AG04450 (cell line): ENCODE data around the gene YWHAB. TPM values are rescaled to one million over a fixed set of nuclear protein-coding genes. Genes with fewer than 3 reads are reported as not detected.

Experiments used
- CTCF ChIA-PET: fragments of 300-600, 350-600 bp; formaldehyde crosslinking; extraction: SDS; loops from one replicate; lab custom pipeline; 2022; ENCODE audit warnings: antibody characterized with exemption, inconsistent platforms; lab: Charles Lee
- POLR2A ChIA-PET: fragments of 350-600 bp; formaldehyde crosslinking; extraction: SDS; loops from one replicate; lab custom pipeline; 2021; ENCODE audit warnings: antibody characterized with exemption, inconsistent platforms; lab: Yijun Ruan, JAX
- DNase-seq: peaks from one replicate; pipeline ENCODE4 v3.0.0-alpha.2; 2011; ENCODE audit warnings: low read depth, low spot score
- H3K27ac ChIP-seq: one replicate; pipeline ENCODE4 v1.5.1; 2012; ENCODE audit warnings: low read depth, low read length, control low read depth
- H3K27me3 ChIP-seq: one replicate; pipeline ENCODE4 v1.6.0; 2012; ENCODE audit warnings: low read length; ENCODE audit not compliant: control insufficient read depth, insufficient read depth
- H3K4me3 ChIP-seq: 2 replicates; pipeline ENCODE4 v1.5.1; 2011; ENCODE audit warnings: mild to moderate bottlenecking, low read depth, low read length, control low read depth
- H3K9me3 ChIP-seq: 2 replicates; pipeline ENCODE4 v1.5.1; 2012; ENCODE audit warnings: low read length; ENCODE audit not compliant: control insufficient read depth, insufficient read depth
- polyA plus RNA-seq: library from polyadenylated mRNA; depleted of rRNA; stranded (reverse); fragments of >200 nt; gene quantifications from 2 replicates; pipeline ENCODE4 v1.2.3, GENCODE V29; 2011
- TF ChIP-seq, protein P1 (sequence below): IDR thresholded peaks from 2 replicates; pipeline ENCODE4 v1.5.1; 2011; ENCODE audit warnings: low read depth, low read length, control low read depth, inconsistent platforms

YWHAB gene
- polyA plus RNA-seq, 1 experiment: 178 TPM

DNA sequence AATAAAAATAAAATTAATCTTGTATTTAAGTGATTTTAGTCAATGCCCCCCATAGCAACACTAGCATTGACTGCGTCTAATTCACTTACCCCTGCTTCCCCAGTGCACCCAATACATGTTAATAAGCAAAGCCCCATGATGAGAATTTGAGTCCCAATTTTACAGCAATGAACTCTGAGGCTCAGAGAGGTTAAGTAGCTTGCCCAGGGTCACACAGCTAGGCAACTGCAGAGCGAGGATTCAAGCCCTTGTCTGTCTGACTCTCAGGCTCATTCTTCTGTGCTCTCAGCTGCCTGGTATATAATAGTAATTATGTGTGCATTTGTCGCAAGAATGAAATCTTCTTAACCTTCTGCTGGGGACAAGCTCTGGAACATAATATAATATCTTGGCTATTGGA is 32.8 kb downstream of the YWHAB start:
- ChIA-PET CTCF (no interaction called here), POLR2A (no interaction called here)
- Histone ChIP-seq H3K4me3 (no peak overlapping the region), H3K27ac (no peak overlapping the region), H3K9me3 (no peaks in the 10 kb centered on the region), H3K27me3 (no peaks in the 10 kb centered on the region)
- TF ChIP-seq, protein P1, sequence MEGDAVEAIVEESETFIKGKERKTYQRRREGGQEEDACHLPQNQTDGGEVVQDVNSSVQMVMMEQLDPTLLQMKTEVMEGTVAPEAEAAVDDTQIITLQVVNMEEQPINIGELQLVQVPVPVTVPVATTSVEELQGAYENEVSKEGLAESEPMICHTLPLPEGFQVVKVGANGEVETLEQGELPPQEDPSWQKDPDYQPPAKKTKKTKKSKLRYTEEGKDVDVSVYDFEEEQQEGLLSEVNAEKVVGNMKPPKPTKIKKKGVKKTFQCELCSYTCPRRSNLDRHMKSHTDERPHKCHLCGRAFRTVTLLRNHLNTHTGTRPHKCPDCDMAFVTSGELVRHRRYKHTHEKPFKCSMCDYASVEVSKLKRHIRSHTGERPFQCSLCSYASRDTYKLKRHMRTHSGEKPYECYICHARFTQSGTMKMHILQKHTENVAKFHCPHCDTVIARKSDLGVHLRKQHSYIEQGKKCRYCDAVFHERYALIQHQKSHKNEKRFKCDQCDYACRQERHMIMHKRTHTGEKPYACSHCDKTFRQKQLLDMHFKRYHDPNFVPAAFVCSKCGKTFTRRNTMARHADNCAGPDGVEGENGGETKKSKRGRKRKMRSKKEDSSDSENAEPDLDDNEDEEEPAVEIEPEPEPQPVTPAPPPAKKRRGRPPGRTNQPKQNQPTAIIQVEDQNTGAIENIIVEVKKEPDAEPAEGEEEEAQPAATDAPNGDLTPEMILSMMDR: no peak
- no peak for DNase-seq

DNA sequence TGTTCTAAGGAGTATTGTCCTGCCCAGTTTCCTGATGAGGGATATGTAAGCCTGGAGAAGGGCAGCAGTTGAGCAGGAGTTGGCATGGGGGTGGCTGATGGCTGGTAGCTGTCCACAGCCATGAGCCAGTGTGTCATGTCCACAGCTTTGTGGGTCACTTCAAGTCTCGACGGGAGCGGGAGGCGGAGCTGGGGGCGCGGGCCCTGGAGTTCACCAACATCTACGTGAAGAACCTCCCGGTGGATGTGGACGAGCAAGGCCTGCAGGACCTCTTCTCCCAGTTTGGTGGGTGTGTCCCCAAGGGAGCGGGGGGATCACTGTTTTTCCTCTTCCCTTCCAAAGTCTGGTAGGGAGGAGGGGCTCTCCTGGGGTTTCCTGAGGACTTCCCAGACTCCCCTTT is 33.3 kb downstream of the YWHAB start:
- H3K9me3 ChIP-seq: no peaks in the 10 kb centered on the region
- DNase-seq: no peak
- POLR2A ChIA-PET: interaction anchor here (0.6 kb wide), 1 partner anchor 47 kb away, joined by 3 read pairs; no protein-coding TSS in a partner anchor
- CTCF ChIA-PET: no interaction called here
- TF ChIP-seq, protein P1: no peak
- no peak overlapping the region for H3K27ac ChIP-seq
- no peak overlapping the region for H3K4me3 ChIP-seq
- H3K27me3 ChIP-seq: no peaks in the 10 kb centered on the region

DNA sequence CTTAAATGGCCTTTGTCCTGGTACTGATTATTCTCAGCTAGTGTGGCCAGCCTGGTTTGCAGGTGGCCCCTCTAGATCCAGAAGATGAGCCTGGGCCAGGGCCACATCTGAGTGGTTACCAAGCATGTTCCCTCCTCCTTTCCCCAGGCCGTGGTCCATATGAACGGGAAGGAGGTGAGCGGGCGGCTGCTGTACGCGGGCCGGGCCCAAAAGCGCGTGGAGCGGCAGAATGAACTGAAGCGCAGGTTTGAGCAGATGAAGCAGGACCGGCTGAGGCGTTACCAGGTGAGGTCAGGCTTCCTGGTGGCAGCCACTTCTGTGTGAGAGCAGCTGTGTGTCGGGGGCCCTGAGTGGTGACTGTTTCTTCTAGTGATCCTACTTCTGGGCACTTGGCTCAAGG is 35.9 kb downstream of the YWHAB start:
- ChIA-PET CTCF (no interaction called here), POLR2A (no interaction called here)
- Histone ChIP-seq H3K9me3 (no peaks in the 10 kb centered on the region), H3K4me3 (no peak overlapping the region), H3K27me3 (no peaks in the 10 kb centered on the region), H3K27ac (no peak overlapping the region)
- DNase-seq: no peak
- TF ChIP-seq, protein P1: no peak

DNA sequence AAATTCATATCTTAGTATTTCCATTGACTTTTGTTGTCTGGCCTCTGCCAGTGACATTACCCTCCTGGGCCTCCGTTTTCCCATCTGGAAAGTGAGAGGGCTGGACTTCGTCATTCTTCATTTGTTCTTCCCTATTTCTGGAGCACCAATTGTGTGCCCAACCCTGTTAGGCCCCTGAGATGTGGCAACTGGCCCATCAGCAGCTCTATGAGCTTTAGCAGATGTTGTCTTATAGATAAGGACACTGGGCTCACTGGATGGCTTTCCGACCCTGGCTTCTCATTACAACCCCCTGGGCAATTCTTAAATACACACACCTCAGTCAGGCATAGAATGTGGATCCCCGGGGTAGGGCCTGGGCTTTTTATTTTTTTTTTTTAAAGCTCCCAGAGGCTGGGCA is 39.0 kb downstream of the YWHAB start:
- ChIA-PET POLR2A (no interaction called here), CTCF (no interaction called here)
- no peak for DNase-seq

DNA sequence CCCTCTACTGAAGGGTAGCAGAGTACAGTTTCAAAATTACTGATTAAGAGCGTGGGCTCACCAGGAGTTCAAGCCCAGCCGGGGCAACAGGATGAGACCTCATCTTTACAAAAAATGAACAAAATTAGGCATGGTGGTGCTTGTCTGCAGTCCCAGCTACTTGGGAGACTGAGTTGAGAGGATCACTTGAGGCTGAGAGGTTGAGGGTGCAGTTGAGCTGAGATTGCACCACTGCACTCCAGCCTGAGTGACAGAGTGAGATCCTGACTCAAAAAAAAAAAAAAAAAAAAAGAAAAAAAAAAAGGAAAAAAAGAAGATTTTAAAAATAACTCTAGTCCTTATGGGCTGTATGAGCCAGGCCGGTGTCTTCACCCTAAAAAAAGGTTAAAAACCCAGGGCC is 43.1 kb downstream of the YWHAB start:
- TF ChIP-seq, protein P1: no peak
- no peak for DNase-seq
- H3K4me3 ChIP-seq: no peak overlapping the region
- H3K27me3 ChIP-seq: no peaks in the 10 kb centered on the region
- no peaks in the 10 kb centered on the region for H3K9me3 ChIP-seq
- CTCF ChIA-PET: no interaction called here
- H3K27ac ChIP-seq: no peak overlapping the region
- POLR2A ChIA-PET: no interaction called here

More for the DNA sequence above, 39.0 kb downstream of the YWHAB start:
- no peaks in the 10 kb centered on the region for H3K9me3 ChIP-seq
- H3K4me3 ChIP-seq: no peak overlapping the region
- H3K27me3 ChIP-seq: no peaks in the 10 kb centered on the region
- TF ChIP-seq, protein P1: no peak
- no peak overlapping the region for H3K27ac ChIP-seq
